ENCODE measurements around the gene LRRC8D. TPM values are rescaled to one million over a fixed set of nuclear protein-coding genes. Genes with fewer than 3 reads are reported as not detected.

The LRRC8D gene
- total and polyA plus RNA-seq, 2 of the 4 experiments (the other 2 are of a cell fraction) = 34.1 to 35.3 TPM

GRCh38 chr1:89873288-89873687 lies 52.5 kb downstream of the LRRC8D start:
- Histone ChIP-seq H3K14ac (replicated peaks; ENCODE audit: low read depth, low read length) (no peak overlapping the region), H3K27me3 (ENCODE audit: control insufficient read depth, insufficient read depth, low read length) (no peaks in the 10 kb centered on the region), H3K27ac (ENCODE audit: insufficient read depth, low read length) (no peak overlapping the region), H4K91ac (ENCODE audit: insufficient read depth, low read depth, low read length) (no peak overlapping the region), H3K4me3 (ENCODE audit: insufficient read depth, low read depth, low read length) (no peak overlapping the region), H2AFZ (replicated peaks; ENCODE audit: low read length, poor library complexity) (no peak overlapping the region), H4K8ac (ENCODE audit: low read depth in 2 of 2, low read length in 2 of 2) (no peak overlapping the region; a peak in 1 of 4 replicates), H2BK120ac (ENCODE audit: low read depth, low read length) (no peak overlapping the region), H3K9me3 (ENCODE audit: control insufficient read depth, insufficient read depth, low read length) (no peaks in the 10 kb centered on the region), H4K5ac (ENCODE audit: low read depth, low read length) (no peak overlapping the region), H4K20me1 (ENCODE audit: insufficient read depth, low read length) (no peaks in the 10 kb centered on the region), H3K79me1 (ENCODE audit: low read depth in 1 of 2, low read length in 2 of 2) (peaks cover 12 to 34% of the 10 kb centered on the region in 2 experiments), H2BK15ac (ENCODE audit: low read depth, low read length) (no peak overlapping the region), H3K18ac (ENCODE audit: low read depth, low read length) (no peak overlapping the region), H3K9me1 (ENCODE audit: insufficient read depth, low read length) (no peaks in the 10 kb centered on the region; the same call in 1 of the 2 replicates), H2AK9ac (replicated peaks; ENCODE audit: low read depth, low read length, poor library complexity) (no peak overlapping the region), H2BK20ac (ENCODE audit: low read depth, low read length) (no peak overlapping the region), H3K4me1 (ENCODE audit: control insufficient read depth, insufficient read depth, low read length) (no peaks in the 10 kb centered on the region), H3K9ac (ENCODE audit: low read depth, low read length) (no peak overlapping the region), H3K4ac (ENCODE audit: low read depth, low read length) (no peak overlapping the region), H3K56ac (ENCODE audit: extremely low read depth, insufficient read depth, low read length) (no peak overlapping the region), H2BK5ac (ENCODE audit: low read depth, low read length, poor library complexity, severe bottlenecking) (no peak overlapping the region), H2AK5ac (ENCODE audit: low read depth, low read length) (no peak overlapping the region), H3K23ac (ENCODE audit: low read depth, low read length) (no peak overlapping the region), H3K4me2 (ENCODE audit: low read depth, low read length) (no peak overlapping the region), H3K36me3 (ENCODE audit: control insufficient read depth, insufficient read depth, low read length) (peaks cover 3% of the 10 kb centered on the region)
- no TSS peak for BruUV-seq (replicated peaks)
- ATAC-seq (ENCODE audit: low read depth) (no peak), DNase-seq (peak; percentile 43)
- in situ Hi-C loops (cut with MboI; ENCODE audit: low sequenced_read_pairs) (no loop called here), intact Hi-C loops (cut with micrococcal nuclease) (no loop called here), dilution Hi-C loops (cut with HindIII; ENCODE audit: low sequenced_read_pairs, unreplicated experiment) (no loop called here)
- TF ChIP-seq SMC3 (IDR thresholded peaks at IDR 0.05; ENCODE audit: low read depth, low read length) (no peak), NFE2L2 (IDR thresholded peaks at IDR 0.05; ENCODE audit: low read depth, low read length) (no peak), RAD21 (IDR thresholded peaks at IDR 0.05; ENCODE audit: low read length) (no peak), CHD1 (IDR thresholded peaks at IDR 0.05; ENCODE audit: low read depth, low read length) (no peak), FOS (IDR thresholded peaks at IDR 0.05; ENCODE audit: low read depth, low read length) (no peak), BHLHE40 (IDR thresholded peaks at IDR 0.05; ENCODE audit: low read depth, low read length) (no peak), MAFK (IDR thresholded peaks at IDR 0.05; ENCODE audit: low read depth, low read length) (no peak), CEBPB (IDR thresholded peaks at IDR 0.05; ENCODE audit: low read depth, low read length) (no peak)
- TF ChIP-seq, protein P1, sequence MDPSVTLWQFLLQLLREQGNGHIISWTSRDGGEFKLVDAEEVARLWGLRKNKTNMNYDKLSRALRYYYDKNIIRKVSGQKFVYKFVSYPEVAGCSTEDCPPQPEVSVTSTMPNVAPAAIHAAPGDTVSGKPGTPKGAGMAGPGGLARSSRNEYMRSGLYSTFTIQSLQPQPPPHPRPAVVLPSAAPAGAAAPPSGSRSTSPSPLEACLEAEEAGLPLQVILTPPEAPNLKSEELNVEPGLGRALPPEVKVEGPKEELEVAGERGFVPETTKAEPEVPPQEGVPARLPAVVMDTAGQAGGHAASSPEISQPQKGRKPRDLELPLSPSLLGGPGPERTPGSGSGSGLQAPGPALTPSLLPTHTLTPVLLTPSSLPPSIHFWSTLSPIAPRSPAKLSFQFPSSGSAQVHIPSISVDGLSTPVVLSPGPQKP (IDR thresholded peaks at IDR 0.05; ENCODE audit: borderline replicate concordance, low read depth, low read length) = no peak
- CTCF ChIA-PET = interaction anchor here (1.0 to 1.2 kb wide), 2 partner anchors 35 to 44 kb away, joined by 3 to 4 read pairs; no protein-coding TSS in a partner anchor
- POLR2A ChIA-PET (ENCODE audit: unreplicated experiment) = no interaction called here
